Activated CD4-positive, CD25-positive, alpha-beta regulatory T cell treated with anti-CD3 and anti-CD28 coated beads, Interleukin-2, amount 50 U/mL, for 24 hours (primary cell): Measurements from ENCODE around the gene HOXB4.

Experiments
- ATAC-seq, 2 donors: fragments of 150-1000 bp; cut with Tn5 transposase; one replicate each; pipeline ENCODE4 v1.10.0; 2021; ENCODE audit warnings: mild to moderate bottlenecking in 1 of 2, moderate library complexity in 1 of 2

The HOXB4 gene

DNA sequence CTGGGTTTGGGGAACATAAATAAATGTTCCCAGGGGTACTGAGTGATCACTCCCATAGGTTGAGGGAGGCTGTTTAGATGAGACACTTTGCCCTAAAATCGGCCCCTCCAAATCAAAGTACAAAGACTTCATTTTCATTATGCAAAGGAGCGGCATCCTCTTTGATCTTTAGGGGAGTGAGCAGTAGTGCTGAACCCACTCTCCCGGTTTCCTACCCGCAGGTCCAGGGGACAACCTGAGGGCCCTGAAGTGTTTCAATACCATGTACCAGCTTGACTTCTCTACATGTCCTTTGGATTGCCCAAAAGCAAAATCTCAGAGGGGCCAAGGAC, 23.0 kb upstream of the HOXB4 start:
- ATAC-seq = no peak

DNA sequence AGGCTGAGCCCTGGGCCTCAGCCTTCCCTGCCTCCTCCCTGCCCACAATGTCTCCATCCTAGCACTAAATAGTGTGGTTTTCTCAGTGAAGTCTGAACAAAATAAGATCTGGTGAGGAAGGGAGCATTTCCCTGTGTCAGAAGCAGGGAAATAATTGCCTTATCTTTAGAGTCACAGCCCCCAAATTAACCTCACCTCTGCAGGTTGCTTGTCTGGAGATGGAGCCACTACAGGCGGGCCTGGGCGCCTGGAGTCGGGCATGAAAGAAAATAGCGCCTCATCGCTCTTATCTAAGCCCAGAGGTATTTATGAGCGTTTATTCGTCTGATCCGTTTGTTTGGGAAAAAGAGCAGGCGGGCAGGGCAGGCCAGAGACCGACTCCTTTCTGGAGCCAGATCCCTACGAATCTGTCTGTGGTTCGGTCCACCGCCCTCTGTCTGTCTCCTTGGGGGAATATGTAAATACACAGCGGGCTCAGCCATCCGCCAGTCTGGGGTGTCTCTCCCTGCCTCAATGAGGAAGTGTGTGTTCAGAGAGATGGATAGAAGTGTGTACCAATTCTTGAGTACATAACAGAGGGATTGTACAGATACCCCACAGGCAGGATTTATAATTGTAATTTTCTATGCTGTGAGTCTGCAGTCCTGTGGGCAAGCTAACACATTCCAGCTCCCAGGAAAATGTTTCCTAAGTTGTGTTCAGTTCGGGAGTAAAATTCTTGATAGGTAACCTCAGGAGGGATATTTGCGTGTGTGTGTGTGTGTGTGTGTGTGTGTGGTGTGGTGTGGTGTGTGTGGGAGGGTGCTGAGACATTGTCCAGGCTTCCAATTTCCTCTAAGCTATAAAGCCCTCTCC, 22.3 kb upstream of the HOXB4 start:
- no peak for ATAC-seq

GRCh38 chr17:48599354-48599753, 21.2 kb upstream of the HOXB4 start:
- ATAC-seq = no peak

DNA sequence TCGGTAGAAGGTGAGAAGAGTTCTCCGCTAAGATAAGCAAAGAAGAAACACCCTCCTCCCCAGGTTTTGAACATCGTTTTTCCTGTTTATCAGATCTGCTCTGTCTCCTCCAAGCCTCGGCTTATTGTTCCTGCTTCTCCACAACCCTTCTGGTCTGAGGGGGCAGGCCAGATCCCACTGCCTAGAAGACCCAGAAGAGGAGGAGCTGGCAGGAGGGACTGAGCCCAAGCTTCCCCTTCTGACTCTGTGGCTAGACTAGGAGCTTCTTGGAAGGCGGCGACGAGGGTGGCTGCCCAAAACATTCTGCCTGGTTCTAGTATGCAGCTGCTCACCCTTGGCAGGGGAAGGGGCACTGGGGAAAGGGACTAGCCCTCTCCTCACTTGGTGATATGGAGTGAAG, 20.6 kb upstream of the HOXB4 start:
- ATAC-seq = no peak

GRCh38 chr17:48597778-48598631, 19.9 kb upstream of the HOXB4 start:
- peak; percentile 24 to 45 for ATAC-seq

DNA sequence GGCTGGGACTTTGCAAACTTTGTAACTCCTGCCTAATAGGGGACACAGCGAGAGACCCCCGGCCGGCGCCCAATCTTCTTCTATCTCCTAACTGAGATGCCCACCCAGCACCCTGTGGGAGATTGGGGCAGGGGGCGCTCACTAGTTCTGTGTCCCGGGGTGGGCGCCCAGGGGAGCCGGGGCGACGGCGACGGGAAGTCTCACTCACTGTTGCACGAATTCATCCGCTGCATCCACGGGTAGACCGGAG, 19.3 kb upstream of the HOXB4 start:
- no peak for ATAC-seq

DNA sequence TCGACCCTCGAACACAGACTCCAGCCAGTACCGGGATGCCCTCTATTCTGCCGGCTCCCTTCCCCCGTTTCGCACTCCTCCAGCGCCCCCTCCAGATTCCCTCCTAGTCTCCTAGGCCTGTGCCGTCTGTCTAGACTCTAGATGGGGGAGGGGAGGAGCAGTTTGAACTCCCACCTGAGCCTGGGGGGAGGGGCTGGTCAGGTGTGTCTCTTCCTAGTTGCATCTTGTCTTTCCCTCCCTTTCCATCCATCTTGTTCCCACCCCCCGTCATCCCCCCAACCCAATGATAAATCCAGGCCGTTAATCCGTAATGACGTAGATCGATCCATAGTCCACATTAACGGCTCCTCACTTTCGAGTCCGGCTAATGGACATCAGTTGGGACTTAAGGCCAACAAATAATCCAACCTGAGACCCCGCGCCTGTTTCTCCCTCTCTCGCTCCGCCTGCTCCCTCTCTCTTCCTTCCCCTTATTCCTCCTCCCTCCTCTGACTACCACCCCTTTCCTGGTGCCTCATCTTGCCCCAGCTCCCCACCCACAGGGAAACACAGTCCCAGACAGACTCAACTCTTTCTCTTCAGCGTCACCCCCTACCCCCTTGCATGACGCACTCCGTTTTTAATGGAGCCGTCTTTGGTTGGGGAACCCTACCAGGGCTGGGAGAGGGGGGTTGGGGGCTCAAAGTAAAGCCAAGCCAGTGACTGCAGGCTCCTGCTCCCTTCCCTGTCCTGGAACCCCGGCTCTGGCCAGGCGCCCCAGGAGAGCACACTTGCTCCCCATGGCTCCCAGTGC, 18.8 kb upstream of the HOXB4 start:
- no peak for ATAC-seq

GRCh38 chr17:48596000-48596734, 18.0 kb upstream of the HOXB4 start:
- ATAC-seq = peak; percentile 14 to 15

DNA sequence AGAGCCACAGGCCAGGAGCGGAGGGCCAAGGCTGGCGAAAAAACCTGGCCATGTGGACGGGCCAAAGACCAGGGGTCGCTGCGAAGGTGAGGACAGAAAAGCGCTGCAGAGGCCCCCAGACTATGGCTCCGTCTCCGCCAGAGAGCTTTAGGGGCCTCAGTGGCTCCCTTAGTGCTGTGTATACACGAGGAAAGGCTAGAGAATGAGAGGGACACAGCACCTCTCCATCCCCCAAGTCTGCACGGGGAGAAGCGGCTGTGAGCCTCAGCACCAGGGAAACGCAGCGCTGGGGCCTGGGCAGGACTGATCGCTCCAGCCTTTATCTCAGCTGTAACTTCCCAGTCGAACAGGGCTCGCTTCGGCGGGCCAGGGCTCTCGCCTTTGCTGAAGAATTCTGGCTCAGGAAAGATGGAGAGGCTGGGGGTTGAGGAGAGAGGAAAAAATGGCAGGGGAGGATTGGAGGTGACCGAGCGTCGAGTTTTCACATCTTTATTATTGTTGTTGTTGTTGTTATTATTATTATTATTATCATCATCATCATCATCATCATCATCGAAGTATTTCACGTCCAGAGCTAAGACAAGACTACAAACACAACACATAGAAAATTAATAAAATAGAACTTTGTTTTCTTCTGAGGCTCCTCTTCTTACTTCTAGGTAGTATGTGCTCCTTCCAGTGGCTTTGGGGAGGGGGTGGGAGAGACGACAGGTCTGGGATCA, 17.3 kb upstream of the HOXB4 start:
- ATAC-seq = no peak

DNA sequence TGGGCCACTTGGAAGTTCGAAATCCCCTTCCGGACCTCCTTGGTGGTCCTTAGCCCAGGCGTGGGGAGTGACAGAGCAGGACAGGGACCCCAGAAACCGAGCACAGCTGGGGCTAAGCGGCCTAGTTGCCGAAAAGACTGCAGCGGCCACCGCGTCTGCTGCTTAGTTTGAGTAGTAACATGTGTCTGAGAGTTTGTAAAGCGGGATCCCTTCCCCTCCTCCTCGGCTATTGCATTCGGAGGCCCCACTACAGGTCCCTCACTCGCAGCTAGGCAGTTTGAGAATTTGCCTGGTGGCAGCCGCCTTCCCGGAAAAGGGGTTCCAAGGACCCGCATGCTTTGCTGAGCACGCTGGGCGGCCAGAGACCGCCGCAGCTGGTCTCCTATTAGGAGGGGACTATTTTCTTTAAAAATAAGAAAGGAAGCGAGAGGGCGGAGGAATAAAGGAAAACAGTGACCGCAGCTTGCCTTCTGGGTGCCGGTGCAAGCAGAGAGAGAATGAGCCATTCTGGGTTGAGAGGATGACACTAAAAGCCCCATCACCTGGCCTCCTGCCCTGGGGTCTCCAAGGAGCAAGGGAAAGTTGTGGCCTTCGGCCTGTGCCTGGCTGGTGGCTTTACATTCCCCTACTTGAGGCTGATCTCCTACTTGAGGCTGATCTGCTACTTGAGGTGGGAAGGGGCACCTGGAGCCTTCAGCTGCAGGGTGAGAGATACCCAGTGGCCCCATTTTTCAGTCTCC, 16.6 kb upstream of the HOXB4 start:
- no peak for ATAC-seq

- ATAC-seq = peak; percentile 71 to 73
Measured at GRCh38 chr17:48593840-48594537, 15.8 kb upstream of the HOXB4 start.

DNA sequence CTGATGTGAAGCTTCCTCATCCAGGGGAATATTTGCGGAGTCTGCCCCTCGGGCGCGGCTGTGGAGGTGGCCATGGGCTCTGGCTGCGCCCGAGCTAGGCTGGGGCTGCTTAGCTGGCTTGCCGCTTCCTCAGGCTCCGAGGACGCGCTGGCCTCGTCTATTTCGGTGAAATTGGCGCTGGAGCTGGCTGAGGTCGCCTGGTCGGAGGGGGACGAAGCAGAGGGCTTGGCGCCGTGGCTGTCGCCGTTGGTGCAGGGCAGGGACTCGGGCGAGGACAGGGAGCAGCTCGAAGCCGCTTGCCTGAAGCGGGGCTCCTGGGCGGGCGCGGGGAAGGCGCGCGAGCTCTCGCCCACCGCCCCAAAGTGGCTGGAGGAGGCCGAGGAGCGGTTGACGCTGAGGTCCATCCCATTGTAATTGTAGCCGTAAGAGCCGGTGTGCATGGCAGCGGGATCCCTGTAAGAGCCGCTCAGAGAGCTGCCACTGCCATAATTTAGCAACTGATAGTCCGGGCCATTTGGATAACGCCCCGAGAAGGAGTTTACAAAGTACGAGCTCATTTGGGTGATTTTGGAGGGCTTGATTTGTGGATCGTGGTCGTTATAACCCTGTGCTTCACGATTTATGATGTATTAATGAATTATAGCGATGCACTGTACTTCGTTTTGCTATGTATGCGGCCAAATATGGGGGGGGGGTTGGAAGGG, 15.1 kb upstream of the HOXB4 start, which contains the start of gene HOXB5:
Gene HOXB5, minus strand, starts transcription at position 654 of the 704 bp plus-strand sequence. Its CDS starts 97 bp downstream, at position 557.
- ATAC-seq = no peak

DNA sequence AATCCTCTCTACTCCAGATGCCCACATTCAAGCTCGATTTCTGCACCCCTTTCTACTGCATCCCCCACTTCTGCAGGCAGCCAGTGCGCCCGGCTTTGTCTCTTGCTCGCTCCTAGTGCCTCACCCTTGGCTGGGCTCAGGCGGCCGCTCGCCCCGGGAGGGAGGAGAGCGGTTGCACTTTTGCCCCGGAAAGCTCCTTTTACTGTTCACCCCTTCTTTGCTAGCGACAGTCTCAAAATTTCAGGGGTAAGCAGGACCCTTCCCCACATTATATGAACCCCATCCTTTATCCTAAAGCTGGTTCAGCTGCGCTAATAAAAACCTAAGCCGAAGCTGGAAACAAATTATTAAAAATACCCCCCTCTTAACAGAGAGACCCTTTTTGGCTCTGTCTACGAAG, 14.4 kb upstream of the HOXB4 start:
- ATAC-seq = no peak

GRCh38 chr17:48592057-48592514, 13.9 kb upstream of the HOXB4 start:
- no peak for ATAC-seq

DNA sequence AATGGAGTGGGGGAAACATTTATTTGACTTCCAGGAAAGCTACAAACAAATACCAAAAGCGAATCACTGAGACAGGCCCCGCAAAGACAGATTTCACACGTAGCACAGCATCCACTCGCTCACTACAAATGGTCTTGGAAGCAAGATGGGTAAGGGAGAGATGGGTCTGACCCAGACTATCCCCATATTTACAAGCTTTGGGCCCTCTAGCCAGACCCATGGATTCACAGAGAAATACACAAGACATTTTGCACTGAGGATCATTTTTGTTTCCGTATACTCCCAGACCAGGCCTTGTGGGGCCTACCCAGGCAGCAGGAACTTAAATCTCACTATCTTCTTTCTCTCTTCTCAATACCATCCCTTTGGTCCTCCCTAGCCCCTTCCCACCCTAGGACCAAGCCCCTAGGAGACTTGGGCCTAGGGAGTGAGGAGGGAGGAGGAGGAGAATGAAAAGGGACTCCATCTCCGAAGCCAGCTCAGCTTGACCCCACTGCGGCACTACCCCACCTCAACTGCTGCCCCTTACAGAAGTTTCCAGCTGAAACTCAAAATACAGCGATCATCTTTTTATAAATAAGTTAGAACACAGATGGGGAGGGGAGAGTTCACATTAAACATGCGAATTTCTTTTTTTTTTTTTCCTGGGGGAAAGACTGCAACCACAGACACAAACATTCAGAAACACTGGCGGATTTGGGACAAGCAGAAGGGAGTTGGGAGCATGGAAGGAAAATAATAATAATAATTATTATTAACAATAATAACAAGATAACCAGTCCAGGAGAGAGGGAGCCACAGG, 13.3 kb upstream of the HOXB4 start:
- ATAC-seq = no peak

GRCh38 chr17:48590607-48591161, 12.5 kb upstream of the HOXB4 start:
- no peak for ATAC-seq

DNA sequence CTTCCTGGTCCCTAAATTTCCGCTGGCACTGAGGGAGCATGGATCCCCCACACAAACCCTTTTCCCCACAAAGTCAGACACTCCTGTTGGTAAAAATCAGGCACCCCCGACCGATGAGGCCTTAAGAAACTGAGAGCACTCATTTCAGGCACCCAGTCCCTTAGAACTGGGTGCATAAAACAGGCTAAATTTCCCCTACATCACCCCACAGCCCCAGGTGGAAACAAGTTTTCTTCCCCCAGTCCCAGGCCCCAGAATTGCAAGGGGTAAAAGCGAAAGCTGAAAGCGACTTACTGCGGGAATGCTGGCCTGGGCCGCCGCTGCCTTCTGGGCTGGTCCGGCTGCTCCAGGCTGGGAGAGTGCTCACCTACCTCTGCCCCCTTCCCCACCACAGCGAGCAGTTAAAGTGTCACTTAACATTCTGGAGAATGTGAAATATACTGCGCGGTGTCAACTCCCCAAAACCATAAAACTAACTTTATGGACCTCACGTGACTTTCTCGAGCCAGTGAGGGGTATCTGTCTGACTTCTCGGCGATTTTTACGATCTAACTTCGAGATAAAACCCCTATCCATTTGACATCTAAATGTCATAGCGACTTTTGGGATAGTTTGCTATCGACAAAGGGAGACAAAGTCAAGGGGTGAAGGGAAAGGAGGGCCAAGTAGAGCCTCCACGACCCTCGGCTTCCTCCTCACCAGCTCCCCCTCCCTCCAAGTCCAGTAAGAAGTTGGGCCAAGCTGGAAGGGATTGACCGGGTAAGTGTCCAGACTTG, 11.9 kb upstream of the HOXB4 start, which contains the start of gene HOXB3:
Gene HOXB3, minus strand, starts transcription at position 411 of the 776 bp plus-strand sequence. CDS start 37,767 bp downstream, outside the sequence.
- no peak for ATAC-seq
